H1 (cell line): ENCODE data around the gene ZNF618. TPM values are rescaled to one million over a fixed set of nuclear protein-coding genes. Genes with fewer than 3 reads are reported as not detected.

Experiments used
- CTCF ChIA-PET: fragments of 300-600 bp; sonication (Branson Sonifier 250); formaldehyde crosslinking; loops from one replicate; lab custom pipeline; 2021; ENCODE audit not compliant: partially characterized antibody; lab: Charles Lee
- POLR2A ChIA-PET: fragments of 300-600 bp; sonication (Branson Sonifier 250); formaldehyde crosslinking; loops from one replicate; lab custom pipeline; 2021; ENCODE audit warnings: inconsistent platforms; ENCODE audit not compliant: partially characterized antibody; lab: Charles Lee
- DNase-seq, 2 experiments: peaks; one replicate each; pipeline versions ENCODE4 v3.0.0 to v3.0.0-alpha.2; 2010 to 2022; ENCODE audit warnings: low spot score in 2 of 2, low read depth in 1 of 2, mixed read lengths in 1 of 2
- FAIRE-seq: peaks from 2 replicates; lab custom pipeline; 2011; peaks lifted over from hg19 to GRCh38; lab: Jason Lieb, UNC
- H2AFZ ChIP-seq: 2 replicates; pipeline ENCODE4 v1.8.1; 2012; ENCODE audit warnings: low read length, inconsistent platforms
- H2AK5ac ChIP-seq: 2 replicates; pipeline ENCODE4 v1.6.1; 2013; ENCODE audit warnings: low read depth, low read length
- H2BK120ac ChIP-seq: replicated peaks from 2 replicates; pipeline ENCODE3; 2013; ENCODE audit warnings: low read depth, low read length, inconsistent platforms
- H2BK12ac ChIP-seq: 2 replicates; pipeline ENCODE4 v1.6.1; 2013; ENCODE audit warnings: low read depth, low read length
- H2BK15ac ChIP-seq: 2 replicates; pipeline ENCODE4 v1.6.1; 2013; ENCODE audit warnings: low read length
- H2BK20ac ChIP-seq: 2 replicates; pipeline ENCODE4 v1.6.1; 2013; ENCODE audit warnings: low read length
- H2BK5ac ChIP-seq: 2 replicates; pipeline ENCODE4 v1.6.1; 2013; ENCODE audit warnings: low read depth, low read length
- H3K14ac ChIP-seq: 2 replicates; pipeline ENCODE4 v1.6.1; 2013; ENCODE audit warnings: inconsistent platforms; ENCODE audit not compliant: insufficient read length
- H3K18ac ChIP-seq: 2 replicates; pipeline ENCODE4 v1.6.1; 2013; ENCODE audit warnings: low read length; ENCODE audit errors: extremely low read depth
- H3K23ac ChIP-seq: 2 replicates; pipeline ENCODE4 v1.6.1; 2013; ENCODE audit warnings: inconsistent platforms; ENCODE audit not compliant: insufficient read length
- H3K23me2 ChIP-seq: 2 replicates; pipeline ENCODE4 v1.6.1; 2013; ENCODE audit warnings: low read depth, low read length
- H3K27ac ChIP-seq: 2 replicates; pipeline ENCODE4 v1.6.1; 2011; ENCODE audit warnings: low read depth, low read length, inconsistent platforms
- H3K27me3 ChIP-seq, 4 experiments: replicated peaks in 1 of 4; 1 replicate in 1 of 4; 2 replicates in 3 of 4; pipeline versions ENCODE4 v1.6.1 to v1.8.1; 2011 to 2013; ENCODE audit warnings: low read length in 3 of 4, mild to moderate bottlenecking in 3 of 4, inconsistent platforms in 2 of 4, mixed read lengths in 2 of 4, moderate library complexity in 1 of 4; ENCODE audit not compliant: control insufficient read depth in 3 of 4, insufficient read depth in 3 of 4; ENCODE audit errors: extremely low read depth in 1 of 4
- H3K36me3 ChIP-seq, 4 experiments: 2 replicates each; pipeline versions ENCODE4 v1.6.1 to v1.8.1; 2011 to 2013; ENCODE audit warnings: mild to moderate bottlenecking in 4 of 4, low read length in 3 of 4, moderate library complexity in 2 of 4, control low read depth in 1 of 4, inconsistent platforms in 1 of 4; ENCODE audit not compliant: insufficient read depth in 4 of 4, control insufficient read depth in 2 of 4
- H3K4ac ChIP-seq: replicated peaks from 2 replicates; pipeline ENCODE3; 2013; ENCODE audit warnings: low read length, low read depth, mixed read lengths, inconsistent platforms; ENCODE audit not compliant: insufficient read length
- H3K4me1 ChIP-seq, 4 experiments: replicated peaks in 1 of 4; 1 replicate in 1 of 4; 2 replicates in 3 of 4; pipeline versions ENCODE4 v1.6.1 to v1.8.1; 2011 to 2013; ENCODE audit warnings: low read length in 3 of 4, inconsistent platforms in 2 of 4, mixed read lengths in 1 of 4; ENCODE audit not compliant: insufficient read depth in 4 of 4, control insufficient read depth in 3 of 4
- H3K4me2 ChIP-seq, 2 experiments: 2 replicates each; pipeline versions ENCODE4 v1.6.1 to v1.8.1; 2011 to 2013; ENCODE audit warnings: low read depth in 2 of 2, low read length in 2 of 2, control low read depth in 1 of 2, inconsistent platforms in 1 of 2, mild to moderate bottlenecking in 1 of 2; ENCODE audit not compliant: insufficient read depth in 1 of 2
- H3K4me3 ChIP-seq, 4 experiments: fragments of 200-600, 300-600 bp in 1 of 4; sonication (generic), shearing (Covaris generic), sonication (Bioruptor Twin) in 1 of 4; 2 replicates each; pipeline versions ENCODE4 v1.5.1 to v1.8.1; 2011 to 2016; ENCODE audit warnings: low read length in 4 of 4, low read depth in 3 of 4, control low read depth in 2 of 4, inconsistent platforms in 2 of 4, mild to moderate bottlenecking in 2 of 4, mixed read lengths in 1 of 4, moderate library complexity in 1 of 4; ENCODE audit not compliant: insufficient read depth in 2 of 4; ENCODE audit errors: extremely low read depth in 1 of 4
- H3K56ac ChIP-seq: replicated peaks from 2 replicates; pipeline ENCODE3; 2013; ENCODE audit warnings: low read depth, mild to moderate bottlenecking, mixed read lengths, low read length, inconsistent platforms; ENCODE audit not compliant: insufficient read length
- H3K79me1 ChIP-seq: 2 replicates; pipeline ENCODE4 v1.6.1; 2013; ENCODE audit warnings: low read depth, low read length, control low read depth
- H3K79me2 ChIP-seq, 2 experiments: 2 replicates each; pipeline versions ENCODE4 v1.6.1 to v1.8.1; 2012 to 2013; ENCODE audit warnings: low read length in 2 of 2, mild to moderate bottlenecking in 2 of 2, inconsistent platforms in 1 of 2; ENCODE audit not compliant: insufficient read depth in 2 of 2, control insufficient read depth in 1 of 2
- H3K9ac ChIP-seq, 4 experiments: replicated peaks in 1 of 4; 1 replicate in 1 of 4; 2 replicates in 3 of 4; pipeline versions ENCODE4 v1.6.1 to v1.8.1; 2011 to 2013; ENCODE audit warnings: low read depth in 3 of 4, low read length in 3 of 4, control low read depth in 2 of 4, mild to moderate bottlenecking in 2 of 4, moderate library complexity in 2 of 4, inconsistent platforms in 1 of 4; ENCODE audit errors: extremely low read depth in 1 of 4
- H3K9me3 ChIP-seq, 2 experiments: 2 replicates each; pipeline versions ENCODE4 v1.6.1 to v1.8.1; 2012 to 2013; ENCODE audit warnings: mild to moderate bottlenecking in 2 of 2, moderate library complexity in 2 of 2, control low read depth in 1 of 2, inconsistent platforms in 1 of 2, low read depth in 1 of 2, low read length in 1 of 2, mixed read lengths in 1 of 2; ENCODE audit not compliant: insufficient read depth in 2 of 2
- H4K20me1 ChIP-seq, 2 experiments: replicated peaks in 1 of 2; 2 replicates each; pipeline versions ENCODE3 to v1.8.1; 2011 to 2013; ENCODE audit warnings: inconsistent platforms in 2 of 2, low read length in 2 of 2, mild to moderate bottlenecking in 1 of 2; ENCODE audit not compliant: insufficient read depth in 2 of 2, control insufficient read depth in 1 of 2
- H4K5ac ChIP-seq: 2 replicates; pipeline ENCODE4 v1.6.1; 2013; ENCODE audit warnings: low read length, low read depth, mixed read lengths, inconsistent platforms; ENCODE audit not compliant: insufficient read length
- H4K8ac ChIP-seq: 2 replicates; pipeline ENCODE4 v1.8.0; 2013; ENCODE audit warnings: mild to moderate bottlenecking, moderate library complexity, low read length, inconsistent platforms; ENCODE audit not compliant: insufficient read depth; ENCODE audit errors: extremely low read depth
- H4K91ac ChIP-seq: replicated peaks from 2 replicates; pipeline ENCODE3; 2013; ENCODE audit warnings: low read length, mixed read lengths, inconsistent platforms; ENCODE audit not compliant: insufficient read length
- ASH2L ChIP-seq: fragments of 200-600, 300-600 bp; sonication (generic); IDR thresholded peaks from one replicate; pipeline ENCODE4 v1.7.1; 2017; ENCODE audit warnings: low read length
- BACH1 ChIP-seq: IDR thresholded peaks from 2 replicates; pipeline ENCODE4 v1.6.1; 2012; ENCODE audit warnings: low read length, improper control_type of control experiment
- CBX5 ChIP-seq: fragments of 300-800, 300-1000 bp; sonication (generic); IDR thresholded peaks from 2 replicates; pipeline ENCODE4 v1.7.1; 2016; ENCODE audit warnings: antibody characterized with exemption, low read length, low read depth
- CBX8 ChIP-seq: fragments of 300-800, 300-1000 bp; sonication (generic); IDR thresholded peaks from 2 replicates; pipeline ENCODE4 v1.7.1; 2016; ENCODE audit warnings: low read depth, low read length, borderline replicate concordance
- GABPA ChIP-seq: IDR thresholded peaks from 2 replicates; pipeline ENCODE4 v1.6.1; 2011; ENCODE audit warnings: mild to moderate bottlenecking, low read length, moderate library complexity, borderline replicate concordance; ENCODE audit not compliant: insufficient read depth
- JUND ChIP-seq: IDR thresholded peaks from 2 replicates; pipeline ENCODE4 v1.6.1; 2011; ENCODE audit warnings: mild to moderate bottlenecking, improper control_type of control experiment, low read length
- KDM4A ChIP-seq: IDR thresholded peaks from one replicate; pipeline ENCODE4 v1.7.1; 2012; ENCODE audit warnings: low read depth, mild to moderate bottlenecking, moderate library complexity, low read length, inconsistent platforms; ENCODE audit not compliant: severe bottlenecking
- NANOG ChIP-seq: IDR thresholded peaks from 2 replicates; pipeline ENCODE4 v1.6.1; 2011; ENCODE audit warnings: low read length, low read depth, mild to moderate bottlenecking, inconsistent platforms; ENCODE audit not compliant: insufficient read depth, poor library complexity, severe bottlenecking
- POLR2A ChIP-seq, 2 experiments: IDR thresholded peaks; 1 replicate in 1 of 2; 2 replicates in 1 of 2; pipeline ENCODE4 v1.6.1; 2011; ENCODE audit warnings: low read depth in 2 of 2, low read length in 2 of 2, mild to moderate bottlenecking in 2 of 2; ENCODE audit errors: control extremely low read depth in 1 of 2
- SIRT6 ChIP-seq: IDR thresholded peaks from one replicate; pipeline ENCODE4 v1.7.1; 2012; ENCODE audit warnings: low read length, inconsistent platforms
- SP1 ChIP-seq: IDR thresholded peaks from 2 replicates; pipeline ENCODE4 v1.6.1; 2011; ENCODE audit warnings: low read depth, low read length
- SUZ12 ChIP-seq: fragments of 200-600 bp; sonication (generic); IDR thresholded peaks from 2 replicates; pipeline ENCODE4 v1.6.1; 2012; ENCODE audit warnings: mild to moderate bottlenecking, inconsistent platforms, low read length, moderate library complexity, mixed read lengths
- WGBS, 2 experiments: shearing (Covaris generic) in 1 of 2; methylation state at CpG; one replicate each; pipeline versions ENCODE4 v1.1.6 to v1.1.7; 2013 to 2015; ENCODE audit warnings: low lambda C conversion rate in 2 of 2, mixed read lengths in 2 of 2, inconsistent platforms in 1 of 2, low coverage in 1 of 2, missing lambda C conversion rate in 1 of 2; ENCODE audit not compliant: insufficient replicate concordance in 2 of 2, insufficient coverage in 1 of 2, insufficient read length in 1 of 2; ENCODE audit errors: extremely low coverage in 1 of 2, missing lambda C conversion rate in 1 of 2; 5-methylcytosine and 5-hydroxymethylcytosine counted together
- polyA plus RNA-seq, 7 experiments: library from polyadenylated mRNA; depleted of rRNA in 3 of 7; stranded (reverse) in 5 of 7; unstranded in 2 of 7; fragments of >200 nt in 5 of 7; fragments of 200-250 nt in 2 of 7; gene quantifications; 1 replicate in 5 of 7; 2 replicates in 1 of 7; 4 replicates in 1 of 7; pipeline versions ENCODE4 v1.2.1 to v1.2.3, GENCODE V29; 2011 to 2013; ENCODE audit warnings: missing spikeins in 2 of 7, mixed read lengths in 2 of 7
- total RNA-seq: library from RNA; stranded (reverse); fragmentation: NEBNext Ultra II Directional; extraction: Animal tissue kit (Norgen Biotek cat#: 25700); gene quantifications from 2 replicates; pipeline ENCODE4 v1.2.1, GENCODE V29; 2021

ZNF618 gene
- total and polyA plus RNA-seq, 2 of the 8 experiments (the other 6 are each of a cell fraction or from before 2014, with no cell fraction given): 9.6 to 28.5 TPM

- peak within 1 kb of the TSS; percentile 87 for H4K91ac ChIP-seq
- H3K9me3 ChIP-seq: peaks cover 0 to 2% of the 10 kb centered on the region in 2 experiments; a peak in 1 of 4 replicates
- H3K36me3 ChIP-seq: no peaks in the 10 kb centered on the region
- no peak within 1 kb of the TSS for H3K27ac ChIP-seq
- peak within 1 kb of the TSS; percentile 93 for H2AFZ ChIP-seq
- H3K23ac ChIP-seq: no peak within 1 kb of the TSS
- H3K79me2 ChIP-seq: no peaks in the 10 kb centered on the region
- H3K18ac ChIP-seq: peak within 1 kb of the TSS; percentile 83
- peak within 1 kb of the TSS; percentile 22; the same call in 1 of the 2 replicates for H4K8ac ChIP-seq
- peaks cover 0 to 16% (median 10%) of the 10 kb centered on the region in 4 experiments; a peak in 6 of 7 replicates for H3K4me1 ChIP-seq
- H4K5ac ChIP-seq: no peak within 1 kb of the TSS
- no peak within 1 kb of the TSS for H3K56ac ChIP-seq
- H3K9ac ChIP-seq: no peak within 1 kb of the TSS; a peak in 1 of 7 replicates
- FAIRE-seq (no peak), DNase-seq (no peak)
- no peak within 1 kb of the TSS; the same call in 1 of the 2 replicates for H2BK5ac ChIP-seq
- peak within 1 kb of the TSS; percentile 81 for H2BK15ac ChIP-seq
- H3K4ac ChIP-seq: no peak within 1 kb of the TSS
- no peak within 1 kb of the TSS for H3K14ac ChIP-seq
- peaks cover 5% of the 10 kb centered on the region; the same call in 1 of the 2 replicates for H3K23me2 ChIP-seq
- 0 out of 2 replicates have a peak within 1 kb of the TSS, but pooled peaks have one; percentile 75 for H2BK12ac ChIP-seq
- no peak within 1 kb of the TSS for H2AK5ac ChIP-seq
- CTCF ChIA-PET: interaction anchor here (0.6 to 5.7 kb wide), 20 partner anchors 8 to 418 kb away, joined by 3 to 43 read pairs (median 4); partner anchors contain the start of gene COL27A1
- peaks cover 2 to 27% (median 19%) of the 10 kb centered on the region in 4 experiments for H3K27me3 ChIP-seq
- POLR2A ChIA-PET: interaction anchor here (1.2 to 2.6 kb wide), 3 partner anchors 10 to 57 kb away, joined by 3 to 7 read pairs (median 6); partner anchors contain the start of gene COL27A1
- peak within 1 kb of the TSS; percentile 58 to 84 (median 62) for H3K4me3 ChIP-seq
- 20% methylated on average over 32 of the region's 32 CpGs; no CpG with 5 or more reads in 1 of the 2 experiments for WGBS, 2 experiments
- H2BK20ac ChIP-seq: no peak within 1 kb of the TSS
- H4K20me1 ChIP-seq: no peaks in the 10 kb centered on the region
- no peak within 1 kb of the TSS for H2BK120ac ChIP-seq
- H3K79me1 ChIP-seq: no peaks in the 10 kb centered on the region
- H3K4me2 ChIP-seq: peak within 1 kb of the TSS; percentile 74 to 95
- TF ChIP-seq BACH1: no peak
- no peak for TF ChIP-seq SIRT6
- TF ChIP-seq CBX5: no peak
- no peak; the same call in 1 of the 2 replicates for TF ChIP-seq SUZ12
- no peak for TF ChIP-seq CBX8
- TF ChIP-seq KDM4A: peak; percentile 55
- TF ChIP-seq POLR2A (IDR thresholded peaks at IDR 0.05; ENCODE audit: control extremely low read depth in 1 of 2, low read depth in 2 of 2, low read length in 2 of 2): no peak
- no peak for TF ChIP-seq SP1
- TF ChIP-seq NANOG: no peak
- no peak for TF ChIP-seq JUND
- no peak for TF ChIP-seq GABPA
- TF ChIP-seq ASH2L: peak; percentile 24
These were observed 223.0 kb downstream of the ZNF618 start, which contains the start of gene KIF12 for GRCh38 chr9:114098936-114099668. TSS of gene KIF12 (minus strand) at chr9:114099292. CDS start at chr9:114099276, 16 bp downstream.
